PC-3 (cell line): ENCODE data around the gene NEDD9. TPM values are rescaled to one million over a fixed set of nuclear protein-coding genes. Genes with fewer than 3 reads are reported as not detected.

Source experiments
- ATAC-seq: fragments of 200-7000 bp; cut with Tn5 transposase; 2 replicates; pipeline ENCODE4 v1.9.1; 2020; ENCODE audit warnings: mild to moderate bottlenecking, moderate library complexity
- BruUV-seq: library from RNA; stranded (reverse); fragments of 400-500 nt; replicated peaks from 2 replicates; lab custom pipeline; 2021; lab: Mats Ljungman, UMichigan
- CTCF ChIA-PET: fragments of 300-600 bp; sonication (Branson Sonifier 250); formaldehyde crosslinking; loops from one replicate; lab custom pipeline; 2022; ENCODE audit warnings: antibody characterized with exemption; lab: Charles Lee
- POLR2A ChIA-PET: fragments of 300-600 bp; sonication (Branson Sonifier 250); formaldehyde crosslinking; loops from one replicate; lab custom pipeline; 2022; ENCODE audit warnings: antibody characterized with exemption; ENCODE audit not compliant: unreplicated experiment; lab: Charles Lee
- DNase-seq: peaks from one replicate; pipeline ENCODE4 v3.0.0-alpha.2; 2015
- H2AFZ ChIP-seq: fragments of 300-600 bp; sonication (generic); 2 replicates; pipeline ENCODE4 v1.6.0; 2016; ENCODE audit warnings: antibody characterized with exemption, low read length
- H3F3A ChIP-seq: fragments of 300-600 bp; sonication (generic); one replicate; pipeline ENCODE4 v1.6.0; 2017; ENCODE audit warnings: antibody characterized with exemption, low read length, control low read depth, mild to moderate bottlenecking; ENCODE audit not compliant: unreplicated experiment
- H3K27ac ChIP-seq: fragments of 300-600 bp; sonication (generic); 2 replicates; pipeline ENCODE4 v1.5.1; 2016; ENCODE audit warnings: mild to moderate bottlenecking, low read length
- H3K27me3 ChIP-seq: fragments of 300-600 bp; sonication (generic); 2 replicates; pipeline ENCODE4 v1.6.1; 2016; ENCODE audit warnings: low read length, mixed read lengths
- H3K36me3 ChIP-seq: fragments of 300-600 bp; sonication (generic); 2 replicates; pipeline ENCODE4 v1.6.1; 2016; ENCODE audit warnings: low read depth, mixed run types, low read length, mixed read lengths
- H3K4me1 ChIP-seq: fragments of 300-600 bp; sonication (generic); 2 replicates; pipeline ENCODE4 v1.5.1; 2016; ENCODE audit warnings: low read length; ENCODE audit not compliant: insufficient read depth
- H3K4me2 ChIP-seq: fragments of 300-600 bp; sonication (generic); 2 replicates; pipeline ENCODE4 v1.6.0; 2016; ENCODE audit warnings: low read length
- H3K4me3 ChIP-seq: fragments of 300-600 bp; sonication (generic); 2 replicates; pipeline ENCODE4 v1.5.1; 2016; ENCODE audit warnings: mild to moderate bottlenecking, low read length, mixed read lengths
- H3K79me2 ChIP-seq: fragments of 300-600 bp; sonication (generic); 2 replicates; pipeline ENCODE4 v1.6.1; 2017; ENCODE audit warnings: low read length, mixed read lengths
- H3K9ac ChIP-seq: fragments of 300-600 bp; sonication (generic); 2 replicates; pipeline ENCODE4 v1.6.0; 2016; ENCODE audit warnings: mild to moderate bottlenecking, low read length
- H3K9me2 ChIP-seq: fragments of 300-600 bp; sonication (generic); replicated peaks from 2 replicates; pipeline ENCODE4 v1.6.1; 2016; ENCODE audit warnings: mixed run types, low read length, mixed read lengths
- H3K9me3 ChIP-seq: fragments of 300-600 bp; sonication (generic); 2 replicates; pipeline ENCODE4 v1.6.1; 2016; ENCODE audit warnings: low read length, mixed read lengths
- H4K20me1 ChIP-seq: fragments of 300-600 bp; sonication (generic); 2 replicates; pipeline ENCODE4 v1.6.1; 2016; ENCODE audit warnings: low read length, mixed read lengths
- EZH2 ChIP-seq: fragments of 300-600 bp; sonication (generic); IDR thresholded peaks from one replicate; pipeline ENCODE4 v1.6.1; 2017; ENCODE audit warnings: antibody characterized with exemption, mild to moderate bottlenecking, low read length; ENCODE audit not compliant: unreplicated experiment
- EZH2phosphoT487 ChIP-seq: fragments of 300-600 bp; sonication (generic); IDR thresholded peaks from 2 replicates; pipeline ENCODE4 v1.6.1; 2018; ENCODE audit warnings: mild to moderate bottlenecking, antibody characterized with exemption, low read length, borderline replicate concordance
- intact Hi-C: fragments of 100-400 bp; cut with micrococcal nuclease; formaldehyde crosslinking; loops from 2 replicates; pipeline ENCODE4 v1.9.0; 2023
- total RNA-seq: library from RNA; depleted of rRNA; stranded (reverse); fragments of >200 nt; gene quantifications from 2 replicates; pipeline ENCODE4 v1.2.3, GENCODE V29; 2014
- TF ChIP-seq, protein P1 (sequence below): fragments of 300-600 bp; sonication (generic); conservative IDR thresholded peaks from 2 replicates; pipeline ENCODE4 v1.5.1; 2017; ENCODE audit warnings: antibody characterized with exemption, low read depth, mild to moderate bottlenecking, low read length

NEDD9 gene
- total RNA-seq, 1 experiment from 2014 or later: 12.1 TPM

- Histone ChIP-seq H3F3A (no peaks in the 10 kb centered on the region), H3K9me2 (no peaks in the 10 kb centered on the region), H3K9ac (no peak overlapping the region), H3K9me3 (no peaks in the 10 kb centered on the region), H4K20me1 (no peaks in the 10 kb centered on the region), H3K4me3 (no peak overlapping the region), H2AFZ (no peak overlapping the region), H3K4me2 (no peak overlapping the region), H3K4me1 (no peaks in the 10 kb centered on the region), H3K27ac (no peak overlapping the region), H3K27me3 (no peaks in the 10 kb centered on the region), H3K79me2 (no peaks in the 10 kb centered on the region), H3K36me3 (no peaks in the 10 kb centered on the region)
- POLR2A ChIA-PET: no interaction called here
- DNase-seq (no peak), ATAC-seq (no peak)
- TF ChIP-seq, protein P1, sequence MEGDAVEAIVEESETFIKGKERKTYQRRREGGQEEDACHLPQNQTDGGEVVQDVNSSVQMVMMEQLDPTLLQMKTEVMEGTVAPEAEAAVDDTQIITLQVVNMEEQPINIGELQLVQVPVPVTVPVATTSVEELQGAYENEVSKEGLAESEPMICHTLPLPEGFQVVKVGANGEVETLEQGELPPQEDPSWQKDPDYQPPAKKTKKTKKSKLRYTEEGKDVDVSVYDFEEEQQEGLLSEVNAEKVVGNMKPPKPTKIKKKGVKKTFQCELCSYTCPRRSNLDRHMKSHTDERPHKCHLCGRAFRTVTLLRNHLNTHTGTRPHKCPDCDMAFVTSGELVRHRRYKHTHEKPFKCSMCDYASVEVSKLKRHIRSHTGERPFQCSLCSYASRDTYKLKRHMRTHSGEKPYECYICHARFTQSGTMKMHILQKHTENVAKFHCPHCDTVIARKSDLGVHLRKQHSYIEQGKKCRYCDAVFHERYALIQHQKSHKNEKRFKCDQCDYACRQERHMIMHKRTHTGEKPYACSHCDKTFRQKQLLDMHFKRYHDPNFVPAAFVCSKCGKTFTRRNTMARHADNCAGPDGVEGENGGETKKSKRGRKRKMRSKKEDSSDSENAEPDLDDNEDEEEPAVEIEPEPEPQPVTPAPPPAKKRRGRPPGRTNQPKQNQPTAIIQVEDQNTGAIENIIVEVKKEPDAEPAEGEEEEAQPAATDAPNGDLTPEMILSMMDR: no peak
- no peak for TF ChIP-seq EZH2phosphoT487
- no peak for TF ChIP-seq EZH2
- CTCF ChIA-PET: no interaction called here
- intact Hi-C loops: no loop called here
- BruUV-seq: no TSS peak
Measured at GRCh38 chr6:11243861-11244260, 11.4 kb upstream of the NEDD9 start.

DNA sequence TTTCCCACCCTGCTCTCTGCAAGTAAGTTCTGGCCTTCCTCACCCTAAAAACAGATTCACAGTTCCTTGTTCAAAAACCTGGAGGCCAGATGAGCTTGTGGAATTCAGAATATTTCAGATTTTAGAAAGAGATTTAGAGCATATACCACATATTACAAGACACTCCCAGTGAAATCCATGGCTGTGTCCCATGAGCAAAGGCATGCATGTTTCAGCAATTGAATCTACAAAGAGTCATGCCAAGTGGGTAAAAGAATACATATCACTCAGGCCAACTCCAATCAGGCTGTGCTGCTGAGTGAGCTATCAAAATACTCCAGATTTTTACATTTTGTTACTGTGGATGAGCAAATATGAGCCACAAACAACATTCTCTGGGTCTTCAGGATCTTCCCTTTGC, 10.2 kb upstream of the NEDD9 start:
- H3K4me1 ChIP-seq: no peaks in the 10 kb centered on the region
- ChIA-PET CTCF (no interaction called here), POLR2A (interaction anchor here (0.8 kb wide), 1 partner anchor 10 kb away, joined by 6 read pairs; the partner anchor contains the start of gene NEDD9)
- H4K20me1 ChIP-seq: no peaks in the 10 kb centered on the region
- ATAC-seq: no peak
- no peak overlapping the region for H3K9ac ChIP-seq
- no peak overlapping the region for H3K27ac ChIP-seq
- H3K36me3 ChIP-seq: no peaks in the 10 kb centered on the region
- H3K79me2 ChIP-seq: no peaks in the 10 kb centered on the region
- H2AFZ ChIP-seq: no peak overlapping the region
- no peak overlapping the region for H3K4me2 ChIP-seq
- DNase-seq: no peak
- no TSS peak for BruUV-seq
- no peaks in the 10 kb centered on the region for H3K9me2 ChIP-seq
- no peaks in the 10 kb centered on the region for H3K9me3 ChIP-seq
- H3K4me3 ChIP-seq: no peak overlapping the region
- H3K27me3 ChIP-seq: no peaks in the 10 kb centered on the region
- no peaks in the 10 kb centered on the region for H3F3A ChIP-seq
- intact Hi-C loops: no loop called here
- TF ChIP-seq, protein P1: no peak
- no peak for TF ChIP-seq EZH2
- no peak for TF ChIP-seq EZH2phosphoT487

DNA sequence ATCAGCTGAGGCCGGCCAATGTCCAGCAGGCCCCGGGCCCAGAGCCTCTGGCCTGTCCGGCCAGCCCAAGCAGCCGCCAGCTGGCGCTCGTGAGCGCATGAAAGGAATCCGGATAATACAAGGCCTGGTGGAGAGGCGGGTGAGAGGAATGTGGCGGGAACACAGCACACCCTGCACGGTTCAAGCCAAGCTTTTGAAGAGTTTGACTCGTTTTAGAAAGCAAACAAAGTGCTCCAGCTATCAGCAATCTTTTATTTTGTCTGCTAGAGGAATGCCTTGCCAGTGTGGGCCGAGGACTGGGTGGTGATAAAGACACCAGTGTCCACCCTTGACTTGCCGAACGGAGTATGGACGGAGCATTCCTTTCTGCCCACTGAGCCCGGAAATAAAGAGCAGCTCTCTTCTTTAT, 9.3 kb upstream of the NEDD9 start:
- POLR2A ChIA-PET: no interaction called here
- H3K9ac ChIP-seq: no peak overlapping the region
- DNase-seq: no peak
- H3K4me1 ChIP-seq: no peaks in the 10 kb centered on the region
- no peak overlapping the region for H3K4me3 ChIP-seq
- no peaks in the 10 kb centered on the region for H3K79me2 ChIP-seq
- no peaks in the 10 kb centered on the region for H4K20me1 ChIP-seq
- no peaks in the 10 kb centered on the region for H3K9me2 ChIP-seq
- BruUV-seq: no TSS peak
- no peak for TF ChIP-seq EZH2phosphoT487
- TF ChIP-seq, protein P1: no peak
- no peak for TF ChIP-seq EZH2
- H3K27me3 ChIP-seq: no peaks in the 10 kb centered on the region
- CTCF ChIA-PET: no interaction called here
- H3K9me3 ChIP-seq: no peaks in the 10 kb centered on the region
- no peaks in the 10 kb centered on the region for H3F3A ChIP-seq
- no peaks in the 10 kb centered on the region for H3K36me3 ChIP-seq
- H3K27ac ChIP-seq: no peak overlapping the region
- H3K4me2 ChIP-seq: no peak overlapping the region
- no peak overlapping the region for H2AFZ ChIP-seq
- ATAC-seq: no peak
- intact Hi-C loops: no loop called here
